GM19455 (cell line): ENCODE measurements around the gene UQCR10.

Experiments used
- ATAC-seq: cut with Tn5 transposase; IDR thresholded peaks from one replicate; pipeline ENCODE4 v1.9.1; 2021; ENCODE audit not compliant: unreplicated experiment

Gene UQCR10

DNA sequence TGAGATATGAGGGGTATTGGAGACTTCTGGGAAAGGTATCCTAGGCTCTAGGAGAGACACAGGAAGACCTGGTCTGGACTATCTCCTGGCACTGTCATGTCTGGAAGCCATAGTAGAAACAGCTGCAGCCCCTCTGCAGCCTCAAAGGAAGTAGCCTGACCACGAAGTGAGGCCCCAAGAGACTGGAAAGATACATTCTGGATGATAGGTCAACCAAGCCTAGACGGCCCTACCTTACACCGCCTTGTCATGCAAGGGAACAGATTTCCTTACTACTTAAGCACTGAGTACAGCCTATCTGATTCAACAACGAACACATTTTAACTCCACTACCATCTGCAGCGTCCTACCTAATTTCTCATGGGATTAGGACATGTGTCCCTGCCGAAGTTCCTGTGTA is 31.1 kb downstream of the UQCR10 start:
- ATAC-seq: no peak

- ATAC-seq: no peak
These were observed 31.6 kb downstream of the UQCR10 start for GRCh38 chr22:29798801-29799200.

GRCh38 chr22:29799217-29799680 is 32.1 kb downstream of the UQCR10 start:
- no peak for ATAC-seq

DNA sequence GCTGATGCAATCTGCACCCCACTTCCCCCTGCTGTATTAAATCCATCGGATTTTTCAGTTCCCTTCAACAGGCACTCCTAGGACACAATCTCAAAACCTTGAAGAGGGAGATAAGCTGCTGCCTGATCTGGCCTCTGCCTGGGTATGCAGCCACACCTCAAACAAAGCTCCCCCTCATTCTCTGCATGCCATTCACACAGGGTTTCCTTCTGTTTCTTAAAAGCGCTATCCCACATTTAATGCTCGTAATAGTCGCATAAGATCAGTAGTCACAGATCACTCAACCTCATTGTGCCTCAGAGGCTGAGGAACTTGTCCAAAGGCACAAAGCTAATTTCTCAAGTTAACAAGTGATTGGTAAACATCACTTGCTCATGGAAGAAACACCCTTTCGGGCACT is 34.0 kb downstream of the UQCR10 start:
- no peak for ATAC-seq

- ATAC-seq: no peak
These were observed 34.6 kb downstream of the UQCR10 start for GRCh38 chr22:29801796-29802195.

DNA sequence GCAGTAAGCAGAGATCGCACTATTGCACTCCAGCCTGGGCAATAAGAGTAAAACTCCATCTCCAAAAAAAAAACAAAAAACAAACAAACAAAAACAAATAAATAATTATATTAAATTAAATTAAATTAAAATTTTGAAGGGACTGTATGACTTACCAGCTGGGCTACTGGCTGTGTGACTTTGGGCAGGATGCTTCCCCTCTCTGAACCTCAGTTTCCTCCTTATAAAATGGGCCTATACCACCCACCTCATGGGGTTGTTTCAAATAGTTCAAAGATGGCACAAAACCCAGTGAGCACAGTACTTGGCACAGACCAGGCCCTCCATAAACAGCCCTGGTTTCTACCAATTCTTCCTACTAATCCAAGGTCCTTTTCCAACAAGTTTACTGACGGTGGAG is 36.0 kb downstream of the UQCR10 start:
- ATAC-seq: no peak

DNA sequence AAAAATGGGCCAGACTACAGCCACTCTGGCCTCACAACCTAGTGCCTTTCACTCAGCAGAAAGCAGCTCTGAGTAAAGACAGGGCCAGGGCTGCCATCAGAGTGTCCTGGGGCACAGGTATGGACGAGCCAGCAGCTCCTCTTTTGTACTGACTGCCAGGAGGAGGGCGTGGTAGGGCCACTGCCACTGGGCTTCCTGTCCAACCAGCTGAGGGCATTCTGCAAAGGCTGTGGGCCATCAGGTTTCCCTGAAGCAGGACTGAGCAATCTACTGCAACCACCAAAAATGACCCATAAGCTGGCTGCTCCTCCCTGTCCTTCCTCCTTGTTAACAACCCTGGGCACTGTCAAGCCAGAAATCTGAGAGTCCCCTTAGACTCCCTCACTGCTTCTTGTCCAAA is 37.8 kb downstream of the UQCR10 start:
- no peak for ATAC-seq

DNA sequence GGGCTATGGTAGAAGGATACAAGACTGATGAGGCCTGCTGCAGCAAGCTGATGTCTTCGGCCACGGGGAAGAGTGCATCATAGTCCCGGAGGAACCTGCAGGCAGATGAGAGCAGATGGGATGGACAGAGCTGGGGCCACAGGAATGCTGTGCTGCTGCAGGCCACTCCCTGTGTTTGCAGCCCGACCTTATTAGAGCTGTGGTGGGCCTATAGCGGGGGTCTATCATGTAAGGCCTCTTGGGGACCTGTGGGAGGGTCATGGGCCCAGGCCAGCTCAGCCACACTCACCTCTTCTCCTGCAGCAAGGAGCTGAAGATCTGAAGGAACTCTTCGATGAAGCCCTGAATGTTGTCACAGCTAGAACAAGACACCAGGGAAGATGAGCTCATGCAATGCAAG is 39.0 kb downstream of the UQCR10 start:
- ATAC-seq: no peak

- ATAC-seq: no peak
These were observed 43.0 kb downstream of the UQCR10 start for GRCh38 chr22:29810216-29810615.

DNA sequence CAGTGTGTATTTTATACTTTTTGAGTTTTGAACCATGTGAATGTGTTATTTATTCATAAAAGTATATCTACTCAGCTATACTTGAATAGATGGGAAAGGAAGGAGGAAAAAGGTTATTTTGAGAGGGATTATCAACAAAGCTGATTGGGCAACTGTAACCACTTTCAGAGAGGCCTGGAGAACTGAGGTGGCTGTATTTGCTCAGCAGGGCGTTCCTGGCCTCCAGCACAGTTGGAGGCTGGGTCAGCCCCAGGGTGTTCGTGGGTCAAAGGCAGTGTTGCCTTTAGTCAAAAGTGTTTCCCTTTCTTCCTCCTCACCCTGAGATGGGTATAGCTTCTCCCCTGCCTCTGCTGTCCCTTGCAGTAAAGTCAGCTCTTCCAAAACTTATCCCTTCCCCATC is 44.2 kb downstream of the UQCR10 start:
- ATAC-seq: no peak

GRCh38 chr22:29813126-29813525 is 46.0 kb downstream of the UQCR10 start:
- no peak for ATAC-seq

DNA sequence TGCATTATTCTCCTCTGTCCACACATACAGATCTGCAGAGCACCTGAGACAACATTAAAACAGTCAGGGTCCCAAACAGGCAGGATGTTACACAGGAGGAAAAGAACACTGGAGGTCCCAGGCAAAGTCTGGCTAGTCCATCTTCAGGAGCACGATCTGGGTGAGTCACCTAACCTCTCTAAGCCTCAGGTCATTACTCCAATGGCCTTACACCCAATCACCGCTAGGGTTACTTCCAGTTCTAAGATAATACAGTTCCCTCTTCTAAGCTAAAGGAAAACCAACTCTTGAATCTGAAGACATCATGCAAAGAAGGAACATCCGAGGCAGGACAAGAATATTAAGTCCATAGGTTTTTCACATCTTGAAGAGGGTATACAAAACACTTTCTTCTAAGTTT is 46.4 kb downstream of the UQCR10 start:
- ATAC-seq: no peak

- ATAC-seq: no peak
These were observed 46.8 kb downstream of the UQCR10 start for GRCh38 chr22:29814003-29814402.

GRCh38 chr22:29815580-29815979 is 48.4 kb downstream of the UQCR10 start:
- no peak for ATAC-seq

GRCh38 chr22:29816128-29816527 is 49.0 kb downstream of the UQCR10 start:
- no peak for ATAC-seq

DNA sequence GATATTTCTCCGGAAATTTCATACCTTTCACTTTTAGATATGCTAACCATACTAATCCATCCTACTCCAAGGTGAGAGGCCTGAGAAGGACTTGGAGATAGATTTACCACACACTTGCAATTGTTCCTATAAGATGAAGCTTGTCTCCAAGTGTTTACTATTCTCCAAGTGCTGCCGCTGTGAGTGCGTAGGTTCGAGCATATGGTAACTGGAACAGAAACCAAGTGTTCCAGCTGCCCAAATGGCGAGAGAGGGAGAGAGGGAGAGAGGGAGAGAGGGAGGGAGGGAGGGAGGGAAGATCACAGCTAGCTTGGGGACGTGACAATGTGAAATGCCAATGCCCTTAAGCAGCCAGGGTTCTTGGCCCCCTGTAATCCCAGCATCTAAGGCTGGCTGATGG is 49.4 kb downstream of the UQCR10 start:
- no peak for ATAC-seq

GRCh38 chr22:29816980-29817379 is 49.8 kb downstream of the UQCR10 start:
- ATAC-seq: no peak

- ATAC-seq: no peak
These were observed 50.6 kb downstream of the UQCR10 start for GRCh38 chr22:29817724-29818123.

- ATAC-seq: no peak
These were observed 52.3 kb downstream of the UQCR10 start for GRCh38 chr22:29819501-29819900.
